Mammary epithelial cell (primary cell): ENCODE measurements around the gene NPDC1.

Experiments
- CTCF ChIP-seq, 2 donors: IDR thresholded peaks in 1 of 2; conservative IDR thresholded peaks in 1 of 2; 2 replicates each; pipeline ENCODE4 v1.5.1; 2011 to 2012; ENCODE audit warnings: inconsistent platforms in 2 of 2, low read length in 2 of 2, mild to moderate bottlenecking in 2 of 2, control low read depth in 1 of 2, low read depth in 1 of 2; ENCODE audit not compliant: insufficient read depth in 1 of 2; ENCODE audit errors: extremely low read depth in 1 of 2
- EZH2 ChIP-seq: IDR thresholded peaks from 2 replicates; pipeline ENCODE4 v1.6.1; 2012; ENCODE audit warnings: low read length, inconsistent platforms, borderline replicate concordance

- no peak for TF ChIP-seq CTCF (conservative IDR thresholded peaks at IDR 0.05 in 1 of 2, IDR thresholded peaks at IDR 0.05 in 1 of 2; ENCODE audit: extremely low read depth in 1 of 2, insufficient read depth in 1 of 2, low read depth in 1 of 2, low read length in 2 of 2)
- TF ChIP-seq EZH2: no peak
Observed at GRCh38 chr9:137074657-137075274, 28.8 kb upstream of the NPDC1 start.
